Measurements from ENCODE around the gene SAMD11. TPM values are rescaled to one million over a fixed set of nuclear protein-coding genes. Genes with fewer than 3 reads are reported as not detected.

SAMD11 gene
- total RNA-seq, 4 donors from 2014 or later = 2.6 to 15.9 (median 11.5) TPM

DNA sequence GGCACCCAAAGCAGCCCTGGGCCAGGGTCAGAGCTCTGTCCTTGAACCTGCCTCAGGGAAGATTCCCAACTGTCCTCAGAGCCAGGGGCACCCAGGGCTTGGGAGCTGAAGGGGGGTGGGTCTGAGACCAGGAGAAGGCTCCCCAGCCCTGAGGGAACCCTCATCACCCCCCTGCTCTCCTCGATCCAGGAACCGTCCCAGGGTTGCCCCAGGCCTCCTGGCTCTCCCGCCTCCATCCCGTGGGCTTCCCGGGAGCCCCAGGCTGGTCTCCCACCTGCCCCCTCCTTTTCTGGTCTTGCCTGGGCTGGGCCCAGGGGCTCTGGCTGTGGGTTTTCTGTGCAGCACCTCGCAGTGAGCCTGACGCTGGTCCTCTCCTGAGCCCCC, 6.7 kb upstream of the SAMD11 start:
- H3K27ac ChIP-seq = no peak overlapping the region
- H3K9me3 ChIP-seq = no peaks in the 10 kb centered on the region
- H3K4me1 ChIP-seq = peaks cover 0 to 35% (median 16%) of the 10 kb centered on the region in 4 donors
- DNase-seq (ENCODE audit: low spot score in 2 of 2) = no peak
- no peak for TF ChIP-seq POLR2A (IDR thresholded peaks at IDR 0.05)
- TF ChIP-seq, protein P1, sequence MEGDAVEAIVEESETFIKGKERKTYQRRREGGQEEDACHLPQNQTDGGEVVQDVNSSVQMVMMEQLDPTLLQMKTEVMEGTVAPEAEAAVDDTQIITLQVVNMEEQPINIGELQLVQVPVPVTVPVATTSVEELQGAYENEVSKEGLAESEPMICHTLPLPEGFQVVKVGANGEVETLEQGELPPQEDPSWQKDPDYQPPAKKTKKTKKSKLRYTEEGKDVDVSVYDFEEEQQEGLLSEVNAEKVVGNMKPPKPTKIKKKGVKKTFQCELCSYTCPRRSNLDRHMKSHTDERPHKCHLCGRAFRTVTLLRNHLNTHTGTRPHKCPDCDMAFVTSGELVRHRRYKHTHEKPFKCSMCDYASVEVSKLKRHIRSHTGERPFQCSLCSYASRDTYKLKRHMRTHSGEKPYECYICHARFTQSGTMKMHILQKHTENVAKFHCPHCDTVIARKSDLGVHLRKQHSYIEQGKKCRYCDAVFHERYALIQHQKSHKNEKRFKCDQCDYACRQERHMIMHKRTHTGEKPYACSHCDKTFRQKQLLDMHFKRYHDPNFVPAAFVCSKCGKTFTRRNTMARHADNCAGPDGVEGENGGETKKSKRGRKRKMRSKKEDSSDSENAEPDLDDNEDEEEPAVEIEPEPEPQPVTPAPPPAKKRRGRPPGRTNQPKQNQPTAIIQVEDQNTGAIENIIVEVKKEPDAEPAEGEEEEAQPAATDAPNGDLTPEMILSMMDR (IDR thresholded peaks at IDR 0.05) = no peak
- TF ChIP-seq EP300 (IDR thresholded peaks at IDR 0.05) = no peak
- no peaks in the 10 kb centered on the region for H3K36me3 ChIP-seq
- no peak overlapping the region for H3K4me3 ChIP-seq
- 12 to 43% methylated on average over 7 of the region's 7 CpGs for WGBS, 2 donors
- H3K27me3 ChIP-seq = peaks cover 0 to 86% of the 10 kb centered on the region in 2 donors

DNA sequence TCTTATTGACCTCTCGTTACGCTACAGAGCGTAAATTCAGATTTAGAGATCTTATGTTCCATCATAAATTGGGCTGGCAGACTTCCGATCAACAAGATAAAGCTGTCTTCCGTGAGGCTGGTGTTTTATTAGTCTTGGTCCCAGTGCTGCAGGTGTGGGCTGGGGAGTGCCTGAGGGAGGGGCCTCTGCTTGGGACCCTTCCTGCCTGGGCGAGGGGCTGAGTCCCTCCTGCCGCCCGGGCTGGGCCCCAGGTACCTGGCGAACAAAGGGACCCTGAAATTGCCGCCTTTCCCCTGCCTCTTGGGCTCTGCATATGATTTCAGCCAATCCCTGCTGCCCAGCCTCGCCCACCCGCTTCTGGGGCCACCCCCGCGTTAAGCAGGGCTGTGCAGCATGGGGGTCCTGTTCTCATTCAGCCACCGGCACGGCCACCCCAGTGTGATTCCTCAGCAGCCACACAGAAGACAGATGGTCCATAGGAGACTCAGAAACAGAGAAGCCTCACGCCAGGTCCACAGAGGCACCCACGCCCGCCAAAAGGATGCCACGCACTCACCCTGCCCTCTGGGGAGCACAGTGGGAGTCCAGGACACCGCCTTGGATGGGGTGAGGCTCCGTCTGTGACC, 6.1 kb upstream of the SAMD11 start:
- Histone ChIP-seq H3K4me1 (peaks cover 0 to 37% (median 16%) of the 10 kb centered on the region in 4 donors), H3K4me3 (no peak overlapping the region), H3K27me3 (peaks cover 0 to 88% of the 10 kb centered on the region in 2 donors), H3K27ac (no peak overlapping the region), H3K9me3 (no peaks in the 10 kb centered on the region), H3K36me3 (no peaks in the 10 kb centered on the region)
- TF ChIP-seq, protein P1 (IDR thresholded peaks at IDR 0.05) = no peak
- TF ChIP-seq EP300 (IDR thresholded peaks at IDR 0.05) (no peak), POLR2A (IDR thresholded peaks at IDR 0.05) (no peak)
- WGBS, 2 donors = 50 to 67% methylated on average over 13 to 21 of the region's 22 CpGs
- DNase-seq (ENCODE audit: low spot score in 2 of 2) = no peak

DNA sequence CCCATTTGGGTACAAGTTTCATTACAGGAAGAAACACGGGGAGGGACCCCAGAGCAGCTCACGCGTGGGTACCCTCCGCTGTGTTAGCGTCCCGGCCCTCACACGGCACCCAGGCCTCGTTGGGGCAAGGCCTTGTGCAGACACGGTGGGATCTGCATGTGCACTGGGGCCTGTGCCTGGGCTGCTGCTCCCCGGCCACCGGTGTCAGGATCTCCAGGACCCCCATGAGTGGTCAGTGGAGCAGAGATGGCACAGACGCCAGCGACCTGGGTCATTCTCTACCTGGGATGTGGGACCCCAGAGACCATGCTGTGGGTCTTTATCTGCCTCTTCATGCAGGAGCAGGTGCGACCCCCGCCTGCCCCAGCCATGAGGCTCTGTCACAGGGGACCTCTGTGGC, 5.4 kb upstream of the SAMD11 start:
- no peak overlapping the region for H3K4me3 ChIP-seq
- no peak for TF ChIP-seq POLR2A (IDR thresholded peaks at IDR 0.05)
- no peak for TF ChIP-seq EP300 (IDR thresholded peaks at IDR 0.05)
- TF ChIP-seq, protein P1 (IDR thresholded peaks at IDR 0.05) = no peak
- peaks cover 0 to 88% of the 10 kb centered on the region in 2 donors for H3K27me3 ChIP-seq
- H3K36me3 ChIP-seq = no peaks in the 10 kb centered on the region
- no peak for DNase-seq (ENCODE audit: low spot score in 2 of 2)
- no peak overlapping the region for H3K27ac ChIP-seq
- H3K4me1 ChIP-seq = peaks cover 0 to 45% (median 19%) of the 10 kb centered on the region in 4 donors
- no peaks in the 10 kb centered on the region for H3K9me3 ChIP-seq
- 59 to 80% methylated on average over 1 to 11 of the region's 15 CpGs for WGBS, 2 donors

DNA sequence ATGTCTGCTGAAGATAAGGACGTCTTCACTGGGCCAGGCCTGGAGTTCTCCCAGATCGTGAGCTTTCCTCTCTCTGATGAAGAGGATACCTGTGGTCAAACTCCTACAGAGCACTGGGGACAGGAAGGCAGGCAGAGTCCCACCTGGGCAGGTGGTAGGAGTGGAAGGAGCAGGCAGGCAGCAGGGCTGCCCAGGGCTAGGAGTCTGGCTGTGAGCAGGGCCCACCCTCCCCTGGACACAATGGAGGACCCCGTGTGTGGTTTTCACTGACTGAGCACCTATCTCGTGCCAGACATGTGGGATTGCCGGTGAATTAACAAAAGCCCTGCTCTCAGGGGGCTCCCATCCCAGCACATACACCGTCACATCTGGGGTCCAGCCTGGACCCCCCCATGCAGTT, 4.9 kb upstream of the SAMD11 start:
- peaks cover 0 to 49% (median 22%) of the 10 kb centered on the region in 4 donors for H3K4me1 ChIP-seq
- no peak overlapping the region for H3K27ac ChIP-seq
- no peak overlapping the region for H3K4me3 ChIP-seq
- H3K9me3 ChIP-seq = no peaks in the 10 kb centered on the region
- H3K36me3 ChIP-seq = no peaks in the 10 kb centered on the region
- no peak for DNase-seq (ENCODE audit: low spot score in 2 of 2)
- whole genome bisulfite sequencing, 2 donors = 59 to 87% methylated on average over 3 to 6 of the region's 6 CpGs
- TF ChIP-seq POLR2A (IDR thresholded peaks at IDR 0.05) (no peak), EP300 (IDR thresholded peaks at IDR 0.05) (no peak)
- TF ChIP-seq, protein P1 (IDR thresholded peaks at IDR 0.05) = no peak
- peaks cover 0 to 86% of the 10 kb centered on the region in 2 donors for H3K27me3 ChIP-seq

DNA sequence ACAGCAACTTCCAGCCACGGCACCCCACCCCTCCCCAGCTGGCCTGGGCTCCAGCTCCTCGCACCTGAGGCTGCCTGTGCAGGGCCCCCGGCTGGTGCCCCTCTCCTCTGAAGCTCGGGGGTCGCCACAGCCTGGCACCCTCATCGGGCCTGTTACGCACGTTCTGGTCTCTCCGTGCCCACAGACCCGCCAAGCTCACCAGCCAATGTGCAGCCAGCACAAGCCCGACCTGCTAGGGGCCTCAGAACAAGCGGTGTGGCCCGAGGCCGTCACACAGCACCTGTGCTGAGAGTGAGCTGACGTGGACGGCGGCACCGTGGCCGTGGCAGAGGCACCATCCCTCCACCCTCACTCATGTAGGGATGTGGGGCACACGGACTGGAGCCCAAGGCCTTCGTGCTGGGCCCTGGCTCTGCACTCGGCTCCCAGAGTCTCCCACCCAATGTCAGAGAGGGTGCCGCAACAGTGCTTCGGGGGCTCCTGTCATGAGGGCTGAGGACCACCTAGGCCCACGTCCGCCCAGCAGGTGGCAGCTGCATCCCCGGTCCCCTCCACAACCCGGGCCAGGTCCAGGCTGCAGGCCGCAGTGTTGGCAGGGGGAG, 4.4 kb upstream of the SAMD11 start:
- TF ChIP-seq, protein P1 (IDR thresholded peaks at IDR 0.05) = no peak
- TF ChIP-seq EP300 (IDR thresholded peaks at IDR 0.05) (no peak), POLR2A (IDR thresholded peaks at IDR 0.05) (no peak)
- H3K4me1 ChIP-seq = peaks cover 0 to 51% (median 22%) of the 10 kb centered on the region in 4 donors
- 63 to 78% methylated on average over 23 to 27 of the region's 29 CpGs for WGBS, 2 donors
- H3K9me3 ChIP-seq = no peaks in the 10 kb centered on the region
- no peaks in the 10 kb centered on the region for H3K36me3 ChIP-seq
- no peak overlapping the region for H3K4me3 ChIP-seq
- no peak overlapping the region for H3K27ac ChIP-seq
- H3K27me3 ChIP-seq = peaks cover 0 to 81% of the 10 kb centered on the region in 2 donors
- no peak for DNase-seq (ENCODE audit: low spot score in 2 of 2)
